ENCODE results near the gene TRAM2.

DNA sequence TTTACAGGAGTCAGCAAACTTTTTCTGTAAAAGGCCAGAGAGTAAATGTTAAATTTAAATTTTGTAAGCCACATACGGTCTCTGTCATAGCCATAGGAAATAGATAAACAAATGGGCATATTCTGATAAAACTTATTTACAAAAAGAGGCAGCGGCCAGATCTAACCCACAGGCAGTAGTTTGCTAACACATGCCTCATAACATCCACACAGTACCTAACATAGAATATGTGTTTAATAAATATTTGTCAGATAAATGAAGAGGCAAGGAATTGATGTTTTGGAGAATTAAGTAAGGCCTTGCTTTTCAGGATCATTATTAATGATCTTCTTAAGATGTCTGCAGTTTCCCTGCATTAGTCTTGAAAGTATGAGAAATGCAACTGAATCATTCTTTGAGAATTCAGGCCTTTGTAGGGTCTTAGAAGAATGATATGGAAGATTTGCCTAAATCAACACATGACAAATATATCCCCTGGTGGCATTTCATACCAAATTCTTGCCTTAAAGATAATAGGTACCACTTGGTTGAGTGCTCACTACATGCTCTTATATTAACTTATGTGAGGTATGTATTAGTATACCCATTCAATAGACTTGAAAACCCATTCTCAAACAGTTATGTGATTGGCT, 39.3 kb upstream of the TRAM2 start:
- TF ChIP-seq, protein P1, sequence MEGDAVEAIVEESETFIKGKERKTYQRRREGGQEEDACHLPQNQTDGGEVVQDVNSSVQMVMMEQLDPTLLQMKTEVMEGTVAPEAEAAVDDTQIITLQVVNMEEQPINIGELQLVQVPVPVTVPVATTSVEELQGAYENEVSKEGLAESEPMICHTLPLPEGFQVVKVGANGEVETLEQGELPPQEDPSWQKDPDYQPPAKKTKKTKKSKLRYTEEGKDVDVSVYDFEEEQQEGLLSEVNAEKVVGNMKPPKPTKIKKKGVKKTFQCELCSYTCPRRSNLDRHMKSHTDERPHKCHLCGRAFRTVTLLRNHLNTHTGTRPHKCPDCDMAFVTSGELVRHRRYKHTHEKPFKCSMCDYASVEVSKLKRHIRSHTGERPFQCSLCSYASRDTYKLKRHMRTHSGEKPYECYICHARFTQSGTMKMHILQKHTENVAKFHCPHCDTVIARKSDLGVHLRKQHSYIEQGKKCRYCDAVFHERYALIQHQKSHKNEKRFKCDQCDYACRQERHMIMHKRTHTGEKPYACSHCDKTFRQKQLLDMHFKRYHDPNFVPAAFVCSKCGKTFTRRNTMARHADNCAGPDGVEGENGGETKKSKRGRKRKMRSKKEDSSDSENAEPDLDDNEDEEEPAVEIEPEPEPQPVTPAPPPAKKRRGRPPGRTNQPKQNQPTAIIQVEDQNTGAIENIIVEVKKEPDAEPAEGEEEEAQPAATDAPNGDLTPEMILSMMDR (IDR thresholded peaks at IDR 0.05; ENCODE audit: low read depth, low read length, poor library complexity, severe bottlenecking) = no peak
- no peak for TF ChIP-seq EZH2phosphoT487 (IDR thresholded peaks at IDR 0.05; ENCODE audit: borderline replicate concordance, low read length)
